GM12878 (cell line): ENCODE results near the gene SHC4. TPM values are rescaled to one million over a fixed set of nuclear protein-coding genes. Genes with fewer than 3 reads are reported as not detected.

Experiments
- ATAC-seq: fragments of 200-7000 bp; cut with Tn5 transposase; 3 replicates; pipeline ENCODE4 v1.9.1; 2020; ENCODE audit warnings: mild to moderate bottlenecking, moderate library complexity
- BruUV-seq: library from RNA; stranded (reverse); fragments of 400-500 nt; replicated peaks from 2 replicates; lab custom pipeline; 2021; lab: Mats Ljungman, UMichigan
- CTCF ChIA-PET: fragments of 300-600 bp; sonication (Branson Sonifier 250); formaldehyde crosslinking; extraction: SDS; loops from one replicate; lab custom pipeline; 2021; ENCODE audit warnings: inconsistent platforms; lab: Yijun Ruan, JAX
- POLR2A ChIA-PET: fragments of 350-600 bp; formaldehyde crosslinking; extraction: SDS; loops from one replicate; lab custom pipeline; 2021; ENCODE audit warnings: inconsistent platforms; lab: Charles Lee
- RAD21 ChIA-PET: fragments of 300-600 bp; sonication (Branson Sonifier 250); formaldehyde crosslinking; loops from one replicate; lab custom pipeline; 2023; ENCODE audit warnings: antibody characterized with exemption; ENCODE audit not compliant: unreplicated experiment; lab: Charles Lee
- SMC1A ChIA-PET: fragments of 300-600 bp; sonication (Branson Sonifier 250); formaldehyde crosslinking; loops from one replicate; lab custom pipeline; 2023; ENCODE audit not compliant: unreplicated experiment, uncharacterized antibody; lab: Charles Lee
- DNase-seq: peaks from one replicate; pipeline ENCODE4 v3.0.0-alpha.2; 2011; ENCODE audit warnings: low read depth, low spot score
- FAIRE-seq: peaks from 3 replicates; lab custom pipeline; 2011; peaks lifted over from hg19 to GRCh38; lab: Jason Lieb, UNC
- H2AFZ ChIP-seq: 2 replicates; pipeline ENCODE4 v1.6.0; 2011; ENCODE audit warnings: low read depth, low read length, control low read depth; ENCODE audit not compliant: control insufficient read depth
- H3K27ac ChIP-seq: 2 replicates; pipeline ENCODE4 v1.5.1; 2011; ENCODE audit warnings: control low read depth; ENCODE audit not compliant: control insufficient read depth, insufficient read depth
- H3K27me3 ChIP-seq, 2 experiments: replicated peaks in 1 of 2; 2 replicates each; pipeline versions ENCODE4 v1.6.0 to v1.6.1; 2011; ENCODE audit warnings: low read length in 1 of 2; ENCODE audit not compliant: control insufficient read depth in 2 of 2, insufficient read depth in 2 of 2
- H3K36me3 ChIP-seq, 2 experiments: 2 replicates each; pipeline ENCODE4 v1.5.1; 2011; ENCODE audit warnings: low read length in 1 of 2; ENCODE audit not compliant: control insufficient read depth in 2 of 2, insufficient read depth in 2 of 2
- H3K4me1 ChIP-seq: 2 replicates; pipeline ENCODE4 v1.6.1; 2011; ENCODE audit warnings: mild to moderate bottlenecking, low read length, moderate library complexity, mixed read lengths; ENCODE audit not compliant: control insufficient read depth, insufficient read depth
- H3K4me2 ChIP-seq: 2 replicates; pipeline ENCODE4 v1.6.0; 2011; ENCODE audit warnings: control low read depth; ENCODE audit not compliant: control insufficient read depth, insufficient read depth
- H3K4me3 ChIP-seq: fragments of 200-600 bp; sonication (generic); 2 replicates; pipeline ENCODE4 v1.5.1; 2016
- H3K79me2 ChIP-seq: 2 replicates; pipeline ENCODE4 v1.6.0; 2011; ENCODE audit warnings: low read length; ENCODE audit not compliant: control insufficient read depth, insufficient read depth
- H3K9ac ChIP-seq: 2 replicates; pipeline ENCODE4 v1.8.0; 2011; ENCODE audit warnings: low read length, control low read depth, mixed read lengths; ENCODE audit not compliant: control insufficient read depth, insufficient read depth
- H3K9me3 ChIP-seq: replicated peaks from 3 replicates; pipeline ENCODE4 v1.5.1; 2011; ENCODE audit warnings: mild to moderate bottlenecking, low read length; ENCODE audit not compliant: control insufficient read depth, insufficient read depth
- H4K20me1 ChIP-seq: 2 replicates; pipeline ENCODE4 v1.6.0; 2011; ENCODE audit not compliant: control insufficient read depth, insufficient read depth
- BCL11A ChIP-seq: IDR thresholded peaks from 2 replicates; pipeline ENCODE4 v1.6.1; 2011; ENCODE audit warnings: low read depth, low read length
- CREB1 ChIP-seq: IDR thresholded peaks from 2 replicates; pipeline ENCODE4 v1.6.1; 2012; ENCODE audit warnings: low read depth, mild to moderate bottlenecking, inconsistent platforms
- HDAC2 ChIP-seq: fragments of 200-600 bp; sonication (generic); IDR thresholded peaks from 2 replicates; pipeline ENCODE4 v1.6.1; 2017
- MYC ChIP-seq: IDR thresholded peaks from 2 replicates; pipeline ENCODE4 v1.6.1; 2011; ENCODE audit warnings: mild to moderate bottlenecking, low read length, moderate library complexity, inconsistent platforms; ENCODE audit not compliant: insufficient read depth, insufficient replicate concordance, insufficient read length, severe bottlenecking
- PAX8 ChIP-seq: fragments of 450-650 bp; IDR thresholded peaks from 2 replicates; pipeline ENCODE4 v1.6.1; 2017; ENCODE audit warnings: mild to moderate bottlenecking, moderate library complexity
- PBX3 ChIP-seq: IDR thresholded peaks from 2 replicates; pipeline ENCODE4 v1.6.1; 2011; ENCODE audit warnings: mild to moderate bottlenecking, low read depth, low read length, moderate library complexity; ENCODE audit not compliant: insufficient replicate concordance
- POLR2A ChIP-seq: IDR thresholded peaks from 2 replicates; pipeline ENCODE4 v1.6.1; 2011; ENCODE audit warnings: low read depth, mild to moderate bottlenecking, low read length
- RB1 ChIP-seq: fragments of 450-650 bp; formaldehyde crosslinking; IDR thresholded peaks from 2 replicates; pipeline ENCODE4 v1.6.1; 2017; ENCODE audit warnings: mild to moderate bottlenecking, borderline replicate concordance
- SREBF1 ChIP-seq: IDR thresholded peaks from 2 replicates; pipeline ENCODE4 v1.6.1; 2012; ENCODE audit warnings: mild to moderate bottlenecking, low read length
- SREBF2 ChIP-seq: IDR thresholded peaks from 2 replicates; pipeline ENCODE4 v1.6.1; 2012; ENCODE audit warnings: mild to moderate bottlenecking, low read length
- TAF1 ChIP-seq: IDR thresholded peaks from 2 replicates; pipeline ENCODE4 v1.6.1; 2011; ENCODE audit warnings: mild to moderate bottlenecking, low read depth, low read length, borderline replicate concordance
- TCF3 ChIP-seq: IDR thresholded peaks from 2 replicates; pipeline ENCODE4 v1.6.1; 2012; ENCODE audit warnings: low read depth, mild to moderate bottlenecking, low read length, borderline replicate concordance; ENCODE audit not compliant: insufficient read depth
- ZNF592 ChIP-seq: fragments of 450-650 bp; IDR thresholded peaks from 2 replicates; pipeline ENCODE4 v1.6.1; 2017; ENCODE audit warnings: mild to moderate bottlenecking, moderate library complexity
- WGBS: methylation state at CpG from one replicate; pipeline ENCODE4 v1.1.6; 2016; ENCODE audit warnings: low lambda C conversion rate; ENCODE audit not compliant: insufficient replicate concordance, insufficient coverage; ENCODE audit errors: missing lambda C conversion rate; 5-methylcytosine and 5-hydroxymethylcytosine counted together
- in situ Hi-C: fragments of 300-500 bp; cut with MboI; formaldehyde crosslinking; loops from 9 replicates; pipeline ENCODE4 v1.14.3; 2018; ENCODE audit warnings: mixed read lengths
- intact Hi-C: fragments of 100-400 bp; cut with micrococcal nuclease; formaldehyde crosslinking; loops from one replicate; pipeline ENCODE4 v1.14.2; 2022; ENCODE audit not compliant: unreplicated experiment
- polyA plus RNA-seq, 11 experiments: library from polyadenylated mRNA; depleted of rRNA in 4 of 11; unstranded in 6 of 11; stranded (reverse) in 5 of 11; fragments of >200 nt; fragmentation: Nextera tagmentation in 4 of 11; fragmentation: Illumina TruSeq in 1 of 11; extraction: Ambion mirVana in 4 of 11; extraction: Trizol in 1 of 11; gene quantifications; 1 replicate in 1 of 11; 2 replicates in 10 of 11; pipeline versions ENCODE4 v1.2.1 to v1.2.3, GENCODE V29; 2011 to 2016; ENCODE audit warnings: inconsistent platforms in 2 of 11, missing spikeins in 2 of 11, low read depth in 1 of 11
- total RNA-seq, 4 experiments: library from RNA; depleted of rRNA in 3 of 4; stranded (reverse); fragments of >200 nt in 3 of 4; fragmentation: Illumina TruSeq in 1 of 4; extraction: Trizol in 1 of 4; gene quantifications; 2 replicates each; pipeline versions ENCODE4 v1.2.1 to v1.2.3, GENCODE V29; 2013 to 2021

SHC4 gene
- total and polyA plus RNA-seq, 10 of the 15 experiments (the other 5 are each of a cell fraction or from before 2014, with no cell fraction given), result 0.04 to 0.87 (median 0.14) TPM

- no peak overlapping the region for H3K4me3 ChIP-seq
- H3K79me2 ChIP-seq, result no peaks in the 10 kb centered on the region
- H3K36me3 ChIP-seq, result peaks cover 0 to 3% of the 10 kb centered on the region in 2 experiments; a peak in 2 of 4 replicates
- H3K4me1 ChIP-seq, result no peaks in the 10 kb centered on the region
- no peak overlapping the region for H3K9ac ChIP-seq
- WGBS, result 96% methylated on average over 2 of the region's 2 CpGs
- TF ChIP-seq CREB1 (no peak), POLR2A (no peak), PBX3 (no peak)
- ChIA-PET POLR2A (interaction anchor here (0.8 kb wide), 1 partner anchor 35 kb away, joined by 3 read pairs; the partner anchor contains the start of gene CEP152), CTCF (interaction anchor here (0.9 to 1.0 kb wide), 2 partner anchors 10 to 33 kb away, joined by 3 to 4 read pairs; no protein-coding TSS in a partner anchor), RAD21 (interaction anchor here (1.3 kb wide), 1 partner anchor 26 kb away, joined by 3 read pairs; no protein-coding TSS in a partner anchor), SMC1A (interaction anchor here (0.7 to 1.7 kb wide), 3 partner anchors 10 to 27 kb away, joined by 3 to 4 read pairs (median 3); no protein-coding TSS in a partner anchor)
- H4K20me1 ChIP-seq, result no peaks in the 10 kb centered on the region
- H3K27ac ChIP-seq, result no peak overlapping the region
- no TSS peak for BruUV-seq
- DNase-seq, result no peak
- H3K9me3 ChIP-seq, result peaks cover 2% of the 10 kb centered on the region; the same call in 1 of the 3 replicates
- no peak overlapping the region for H3K4me2 ChIP-seq
- H3K27me3 ChIP-seq, result no peaks in the 10 kb centered on the region
- FAIRE-seq, result no peak
- ATAC-seq, result no peak
- intact Hi-C loops, result no loop called here
- in situ Hi-C loops, result no loop called here
- H2AFZ ChIP-seq, result no peak overlapping the region
Observed at GRCh38 chr15:48775546-48775945, 188.2 kb downstream of the SHC4 start.

GRCh38 chr15:48774484-48774883 is 189.2 kb downstream of the SHC4 start:
- intact Hi-C loops (no loop called here), in situ Hi-C loops (no loop called here)
- ChIA-PET CTCF (no interaction called here), SMC1A (interaction anchor here (0.6 to 1.7 kb wide), 2 partner anchors 16 to 86 kb away, joined by 3 read pairs; no protein-coding TSS in a partner anchor), RAD21 (no interaction called here), POLR2A (no interaction called here)
- Histone ChIP-seq H3K4me2 (no peak overlapping the region), H3K27me3 (no peaks in the 10 kb centered on the region), H3K4me3 (no peak overlapping the region), H2AFZ (no peak overlapping the region), H3K4me1 (no peaks in the 10 kb centered on the region), H3K9ac (no peak overlapping the region), H3K27ac (no peak overlapping the region), H3K79me2 (no peaks in the 10 kb centered on the region), H3K36me3 (peaks cover 0 to 3% of the 10 kb centered on the region in 2 experiments; a peak in 2 of 4 replicates), H3K9me3 (peaks cover 2% of the 10 kb centered on the region; the same call in 1 of the 3 replicates), H4K20me1 (no peaks in the 10 kb centered on the region)
- no peak for DNase-seq
- BruUV-seq, result no TSS peak
- ATAC-seq, result no peak
- WGBS, result 56% methylated on average over 1 of the region's 1 CpG
- FAIRE-seq, result no peak
- TF ChIP-seq ZNF592, result no peak
- TF ChIP-seq SREBF1, result no peak
- TF ChIP-seq TCF3, result no peak
- TF ChIP-seq RB1, result no peak
- TF ChIP-seq SREBF2, result no peak
- no peak for TF ChIP-seq TAF1
- TF ChIP-seq BCL11A, result no peak
- TF ChIP-seq PAX8, result no peak
- no peak for TF ChIP-seq HDAC2
- no peak for TF ChIP-seq MYC
